K562 (cell line): ENCODE measurements around the gene MAMDC2. TPM values are rescaled to one million over a fixed set of nuclear protein-coding genes. Genes with fewer than 3 reads are reported as not detected.

Experiments used
- BRCA1 ChIP-seq, 2 experiments: fragments of 450-650 bp in 1 of 2; sonication (generic) in 1 of 2; formaldehyde crosslinking in 1 of 2; IDR thresholded peaks; 2 replicates each; pipeline versions ENCODE4 v1.5.0 to v1.6.1; 2017 to 2020; ENCODE audit warnings: mild to moderate bottlenecking in 1 of 2, missing genetic modification reagents in 1 of 2
- FOXM1 ChIP-seq, 2 experiments: fragments of 450-650 bp in 1 of 2; sonication (generic) in 1 of 2; formaldehyde crosslinking in 1 of 2; IDR thresholded peaks; 2 replicates each; pipeline versions ENCODE4 v1.6.1 to v1.9.0; 2017 to 2022; ENCODE audit warnings: low read depth in 2 of 2, mild to moderate bottlenecking in 2 of 2, missing genetic modification reagents in 1 of 2, moderate library complexity in 1 of 2
- NFXL1 ChIP-seq: fragments of 450-650 bp; formaldehyde crosslinking; IDR thresholded peaks from 2 replicates; pipeline ENCODE4 v1.4.0; 2021; ENCODE audit warnings: mild to moderate bottlenecking
- U2AF1 ChIP-seq: fragments of 200-400 bp; formaldehyde crosslinking; optimal IDR thresholded peaks from 2 replicates; pipeline ENCODE3; 2017; ENCODE audit warnings: mild to moderate bottlenecking, low read depth, low read length, moderate library complexity
- XRCC5 ChIP-seq: fragments of 200-400 bp; formaldehyde crosslinking; IDR thresholded peaks from 2 replicates; pipeline ENCODE4 v1.6.1; 2017; ENCODE audit warnings: low read depth, mild to moderate bottlenecking, low read length
- ZBTB8A ChIP-seq: fragments of 450-650 bp; IDR thresholded peaks from 2 replicates; pipeline ENCODE4 v1.6.1; 2018; ENCODE audit warnings: mild to moderate bottlenecking, moderate library complexity; ENCODE audit not compliant: partially characterized antibody
- ZNF12 ChIP-seq: sonication (generic); formaldehyde crosslinking; IDR thresholded peaks from 2 replicates; pipeline ENCODE4 v1.4.0; 2020; ENCODE audit warnings: mild to moderate bottlenecking, missing genetic modification reagents
- ZNF140 ChIP-seq: fragments of 250-450 bp; sonication (Bioruptor Pico); IDR thresholded peaks from 2 replicates; pipeline ENCODE4 v1.8.0; 2021; ENCODE audit warnings: moderate library complexity, mild to moderate bottlenecking, inconsistent platforms
- ZNF165 ChIP-seq: fragments of 250-450 bp; sonication (Bioruptor Pico); IDR thresholded peaks from 2 replicates; pipeline ENCODE4 v1.4.0; 2020; ENCODE audit warnings: borderline replicate concordance
- polyA plus RNA-seq, 8 experiments: library from polyadenylated mRNA; depleted of rRNA in 4 of 8; stranded (reverse) in 5 of 8; unstranded in 3 of 8; fragments of >200 nt; fragmentation: Nextera tagmentation in 2 of 8; fragmentation: Illumina TruSeq in 1 of 8; extraction: Ambion mirVana in 2 of 8; extraction: Trizol in 1 of 8; gene quantifications; 2 replicates each; pipeline versions ENCODE4 v1.2.1 to v1.2.3, GENCODE V29; 2011 to 2014; ENCODE audit warnings: inconsistent platforms in 1 of 8, missing spikeins in 1 of 8
- total RNA-seq, 7 experiments: library from RNA; depleted of rRNA in 6 of 7; stranded (reverse); fragments of >200 nt in 6 of 7; fragmentation: Illumina TruSeq in 2 of 7; extraction: Trizol in 2 of 7; gene quantifications; 2 replicates each; pipeline versions ENCODE4 v1.2.1 to v1.2.3, GENCODE V29; 2011 to 2021; ENCODE audit warnings: low replicate concordance in 1 of 7
- TF ChIP-seq, protein P1 (sequence below): fragments of 200-400 bp; formaldehyde crosslinking; IDR thresholded peaks from 2 replicates; pipeline ENCODE4 v1.6.1; 2017; ENCODE audit warnings: mild to moderate bottlenecking, low read depth, low read length, moderate library complexity

MAMDC2 gene
- total and polyA plus RNA-seq, 9 of the 15 experiments (the other 6 are each of a cell fraction or from before 2014, with no cell fraction given): 0.01 to 0.03 TPM; not detected in 7

- TF ChIP-seq ZNF140: no peak
- TF ChIP-seq NFXL1 (CRISPR knock-in tag): no peak
- no peak for TF ChIP-seq U2AF1
- TF ChIP-seq, protein P1, sequence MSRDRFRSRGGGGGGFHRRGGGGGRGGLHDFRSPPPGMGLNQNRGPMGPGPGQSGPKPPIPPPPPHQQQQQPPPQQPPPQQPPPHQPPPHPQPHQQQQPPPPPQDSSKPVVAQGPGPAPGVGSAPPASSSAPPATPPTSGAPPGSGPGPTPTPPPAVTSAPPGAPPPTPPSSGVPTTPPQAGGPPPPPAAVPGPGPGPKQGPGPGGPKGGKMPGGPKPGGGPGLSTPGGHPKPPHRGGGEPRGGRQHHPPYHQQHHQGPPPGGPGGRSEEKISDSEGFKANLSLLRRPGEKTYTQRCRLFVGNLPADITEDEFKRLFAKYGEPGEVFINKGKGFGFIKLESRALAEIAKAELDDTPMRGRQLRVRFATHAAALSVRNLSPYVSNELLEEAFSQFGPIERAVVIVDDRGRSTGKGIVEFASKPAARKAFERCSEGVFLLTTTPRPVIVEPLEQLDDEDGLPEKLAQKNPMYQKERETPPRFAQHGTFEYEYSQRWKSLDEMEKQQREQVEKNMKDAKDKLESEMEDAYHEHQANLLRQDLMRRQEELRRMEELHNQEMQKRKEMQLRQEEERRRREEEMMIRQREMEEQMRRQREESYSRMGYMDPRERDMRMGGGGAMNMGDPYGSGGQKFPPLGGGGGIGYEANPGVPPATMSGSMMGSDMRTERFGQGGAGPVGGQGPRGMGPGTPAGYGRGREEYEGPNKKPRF: no peak
- TF ChIP-seq ZNF12 (CRISPR knock-in tag): no peak
- no peak for TF ChIP-seq BRCA1 (IDR thresholded peaks at IDR 0.05)
- no peak for TF ChIP-seq BRCA1 (CRISPR knock-in tag; IDR thresholded peaks at IDR 0.05)
- TF ChIP-seq XRCC5: no peak
- TF ChIP-seq ZBTB8A: no peak
- no peak for TF ChIP-seq ZNF165 (CRISPR knock-in tag)
- no peak for TF ChIP-seq FOXM1 (IDR thresholded peaks at IDR 0.05; ENCODE audit: low read depth)
- no peak for TF ChIP-seq FOXM1 (CRISPR knock-in tag; IDR thresholded peaks at IDR 0.05; ENCODE audit: low read depth)
- TF ChIP-seq, all 486 proteins: peak for 0
These were observed 125.6 kb downstream of the MAMDC2 start (continued) for GRCh38 chr9:70169222-70169621.
